Cerebellar nuclear complex (tissue), 1 donor: ENCODE measurements around the gene SPINK4.

Experiments
- DNase-seq, 2 experiments: peaks; one replicate each; lab custom pipeline; 2025; lab: John Stamatoyannopoulos, UW

The SPINK4 gene

DNA sequence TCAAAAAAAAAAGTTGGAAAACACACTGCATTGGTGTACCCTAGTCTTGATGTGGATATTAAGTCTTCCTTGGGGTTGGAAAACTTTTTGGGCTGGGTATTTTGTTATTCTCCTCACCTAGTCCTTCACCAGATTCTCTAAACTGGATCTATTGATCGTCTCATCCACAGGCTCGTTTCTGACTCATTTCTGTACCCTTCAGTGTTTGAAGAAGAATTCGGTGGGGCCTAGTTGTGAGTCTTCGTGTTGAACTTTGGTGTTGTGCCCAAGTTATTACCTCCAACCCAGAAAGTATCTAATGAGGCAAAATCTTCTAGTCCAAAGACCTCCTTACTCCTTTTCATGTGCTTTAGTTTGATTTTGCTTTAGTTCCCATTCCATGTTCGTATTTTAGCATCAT is 51.9 kb downstream of the SPINK4 start:
- no peak for DNase-seq

DNA sequence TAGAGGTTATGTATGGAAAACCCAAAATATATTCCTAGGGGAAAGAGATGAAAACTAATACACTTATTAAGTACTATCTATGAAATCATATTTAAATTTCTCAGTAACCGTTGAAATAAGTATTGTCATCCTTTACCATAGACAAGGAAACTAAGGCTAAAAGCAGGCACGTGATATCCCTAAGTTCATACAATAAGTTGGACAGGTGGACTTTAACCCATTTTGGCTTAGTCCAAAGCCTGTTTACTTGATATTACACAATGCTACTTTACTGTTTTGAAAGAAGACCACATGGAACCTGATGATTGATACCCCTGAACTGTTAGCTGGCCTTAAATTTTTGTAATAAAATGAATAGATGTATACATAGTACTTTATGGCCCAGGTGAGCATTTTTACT is 53.8 kb downstream of the SPINK4 start:
- DNase-seq, result no peak

DNA sequence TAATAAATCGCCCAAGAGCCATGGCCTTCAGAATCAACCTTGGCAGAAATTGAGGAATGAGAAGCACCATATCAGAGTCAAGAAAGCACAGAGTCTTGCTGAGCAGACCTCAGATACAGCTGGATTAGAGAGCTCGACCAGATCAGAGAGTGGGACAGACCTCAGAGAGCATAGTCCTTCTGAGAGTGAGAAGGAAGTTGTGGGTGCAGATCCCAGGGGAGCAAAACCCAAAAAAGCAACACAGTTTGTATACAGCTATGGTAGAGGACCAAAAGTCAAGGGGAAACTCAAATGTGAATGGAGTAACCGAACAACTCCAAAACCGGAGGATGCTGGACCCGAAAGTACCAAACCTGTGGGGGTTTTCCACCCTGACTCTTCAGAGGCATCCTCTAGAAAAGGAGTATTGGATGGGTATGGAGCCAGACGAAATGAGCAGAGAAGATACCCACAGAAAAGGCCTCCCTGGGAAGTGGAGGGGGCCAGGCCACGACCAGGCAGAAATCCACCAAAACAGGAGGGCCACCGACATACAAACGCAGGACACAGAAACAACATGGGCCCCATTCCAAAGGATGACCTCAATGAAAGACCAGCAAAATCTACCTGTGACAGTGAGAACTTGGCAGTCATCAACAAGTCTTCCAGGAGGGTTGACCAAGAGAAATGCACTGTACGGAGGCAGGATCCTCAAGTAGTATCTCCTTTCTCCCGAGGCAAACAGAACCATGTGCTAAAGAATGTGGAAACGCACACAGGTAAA is 54.9 kb downstream of the SPINK4 start:
- DNase-seq, result no peak

DNA sequence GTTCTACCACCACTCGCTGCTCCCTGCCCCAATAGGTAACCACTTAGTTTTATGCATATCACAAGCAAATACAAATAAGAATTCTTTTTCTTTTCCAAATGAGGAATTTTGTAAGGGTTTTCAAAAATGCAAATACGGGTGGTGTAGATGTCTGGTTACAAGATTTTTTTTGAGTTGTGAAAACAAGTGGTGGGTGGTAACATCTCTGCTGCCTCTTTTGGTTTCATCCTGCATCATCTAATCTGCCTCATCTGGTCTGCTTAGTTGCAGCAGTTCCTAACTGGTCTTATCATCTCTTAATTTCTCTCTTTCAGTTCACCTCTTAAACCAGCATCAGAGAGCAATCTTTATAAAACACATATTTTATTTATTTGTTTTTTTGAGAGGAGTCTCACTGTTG is 55.6 kb downstream of the SPINK4 start:
- DNase-seq, result no peak

DNA sequence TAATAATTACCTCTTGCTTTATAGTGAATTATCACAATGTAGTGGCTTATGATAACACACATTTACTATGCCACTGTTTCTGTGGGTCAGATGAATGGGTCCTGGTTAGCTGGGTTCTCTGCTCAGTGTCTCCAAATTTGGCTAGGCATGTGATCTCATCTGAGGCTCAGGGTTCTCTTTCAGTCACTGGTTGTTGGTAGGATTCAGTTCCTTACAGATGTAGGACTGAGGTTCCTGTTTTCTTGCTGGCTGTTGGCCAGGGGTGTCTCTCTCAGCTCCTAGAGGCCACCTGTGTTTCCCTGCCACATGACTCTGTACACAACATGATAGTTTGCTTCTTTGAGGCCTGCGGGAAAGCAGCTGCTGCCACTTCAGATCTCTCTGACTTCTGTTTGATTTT is 57.5 kb downstream of the SPINK4 start:
- no peak for DNase-seq
